Iris pigment epithelial cell (primary cell): ENCODE data around the gene RIPK4.

Experiments
- DNase-seq: peaks from one replicate; pipeline ENCODE4 v3.0.0-alpha.2; 2011; ENCODE audit warnings: low read depth

RIPK4 gene

DNA sequence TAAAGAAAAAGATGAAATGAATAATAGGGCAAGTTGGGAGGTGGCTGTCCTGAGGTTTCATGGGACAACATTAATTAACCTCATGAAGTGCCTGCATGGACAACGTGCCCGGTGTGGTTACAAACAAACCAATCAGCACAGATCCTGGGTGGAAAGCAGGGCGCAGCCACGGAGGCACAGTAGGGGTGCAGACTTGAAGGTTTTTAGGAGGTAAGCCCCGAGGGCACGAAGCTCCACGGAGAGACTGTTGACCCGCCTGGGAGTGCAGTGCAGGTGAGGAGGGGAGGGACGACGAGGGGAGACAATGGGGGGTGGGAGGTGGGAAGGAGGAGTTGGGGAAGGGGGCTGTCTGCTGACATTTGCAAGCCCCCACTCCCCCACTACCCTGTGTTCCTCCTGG, 2.3 kb upstream of the RIPK4 start:
- no peak for DNase-seq

DNA sequence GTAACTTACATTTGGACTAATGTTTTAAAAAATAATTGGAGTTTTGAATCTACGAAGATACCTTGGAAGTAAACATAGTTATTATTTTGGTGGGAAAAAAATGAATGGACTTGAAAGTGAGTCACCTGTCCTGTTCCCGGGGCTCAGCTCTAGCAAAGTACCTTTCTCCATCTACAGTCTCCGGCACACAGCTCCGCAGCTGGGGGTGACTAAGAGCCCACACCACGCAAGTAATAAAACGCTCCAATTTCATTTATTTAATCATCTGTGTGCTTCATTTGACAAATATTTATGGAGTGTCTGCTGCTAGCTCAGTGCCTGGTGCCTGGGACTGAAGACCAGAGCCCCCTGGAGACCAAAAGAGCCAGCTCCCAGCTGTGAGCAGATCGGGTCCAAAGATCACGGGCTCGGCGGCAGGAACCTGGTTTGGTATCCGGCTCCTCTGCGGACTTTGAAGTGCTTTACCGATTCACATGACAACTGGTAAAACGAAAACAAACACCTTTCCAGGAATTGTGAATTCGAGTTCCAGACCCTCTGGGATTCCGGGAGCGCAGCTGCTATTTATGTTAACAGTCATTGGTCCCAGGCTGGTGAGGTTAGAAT, 1.7 kb upstream of the RIPK4 start:
- peak; percentile 65 for DNase-seq

- DNase-seq, result no peak
Observed at GRCh38 chr21:41767606-41768436, 969 bp upstream of the RIPK4 start.

DNA sequence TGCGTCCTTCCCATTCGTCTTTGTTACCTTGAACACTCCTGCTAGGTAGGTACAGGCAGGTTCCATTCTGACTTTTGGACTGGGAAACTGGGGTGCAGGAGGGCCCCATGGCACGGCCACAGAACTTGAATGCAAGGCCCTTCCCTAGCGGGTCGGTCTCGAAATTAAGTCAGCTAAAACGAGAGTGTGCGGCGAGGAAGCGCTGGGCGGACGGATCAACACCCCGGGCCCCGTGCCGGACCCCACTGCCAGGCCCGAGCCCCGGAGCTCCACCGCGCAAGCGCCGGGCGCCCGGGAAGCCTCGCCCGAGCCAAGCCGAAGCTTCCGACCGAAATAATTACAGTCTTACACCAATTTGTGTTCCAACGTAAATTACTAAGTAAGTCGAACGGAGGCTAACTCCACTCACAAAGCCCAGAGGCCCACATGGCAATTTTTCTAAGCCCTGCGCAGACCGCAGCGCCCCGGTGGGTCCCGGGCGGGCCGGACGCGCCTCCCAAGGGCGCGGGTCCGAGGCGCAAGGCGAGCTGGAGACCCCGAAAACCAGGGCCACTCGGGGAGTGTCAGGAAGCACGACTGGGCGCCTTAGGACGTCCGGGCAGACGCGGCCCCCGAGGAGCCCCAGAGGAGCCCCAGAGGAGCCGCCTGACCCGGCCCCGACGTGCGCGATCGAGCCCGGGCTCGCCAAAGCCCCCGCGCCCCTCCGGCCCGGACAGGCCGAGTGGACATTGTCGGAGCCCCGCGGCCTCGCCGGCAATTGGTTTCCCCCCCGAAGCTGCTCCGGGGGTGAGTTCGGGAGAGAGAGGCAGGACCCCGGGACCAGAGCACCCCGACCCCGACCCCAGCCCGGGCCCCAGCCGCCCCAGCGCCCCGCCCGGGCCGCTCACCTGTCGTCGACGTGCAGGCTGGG, 624 bp downstream of the RIPK4 start:
- no peak for DNase-seq

GRCh38 chr21:41765420-41765821, 1.4 kb downstream of the RIPK4 start:
- DNase-seq, result no peak

DNA sequence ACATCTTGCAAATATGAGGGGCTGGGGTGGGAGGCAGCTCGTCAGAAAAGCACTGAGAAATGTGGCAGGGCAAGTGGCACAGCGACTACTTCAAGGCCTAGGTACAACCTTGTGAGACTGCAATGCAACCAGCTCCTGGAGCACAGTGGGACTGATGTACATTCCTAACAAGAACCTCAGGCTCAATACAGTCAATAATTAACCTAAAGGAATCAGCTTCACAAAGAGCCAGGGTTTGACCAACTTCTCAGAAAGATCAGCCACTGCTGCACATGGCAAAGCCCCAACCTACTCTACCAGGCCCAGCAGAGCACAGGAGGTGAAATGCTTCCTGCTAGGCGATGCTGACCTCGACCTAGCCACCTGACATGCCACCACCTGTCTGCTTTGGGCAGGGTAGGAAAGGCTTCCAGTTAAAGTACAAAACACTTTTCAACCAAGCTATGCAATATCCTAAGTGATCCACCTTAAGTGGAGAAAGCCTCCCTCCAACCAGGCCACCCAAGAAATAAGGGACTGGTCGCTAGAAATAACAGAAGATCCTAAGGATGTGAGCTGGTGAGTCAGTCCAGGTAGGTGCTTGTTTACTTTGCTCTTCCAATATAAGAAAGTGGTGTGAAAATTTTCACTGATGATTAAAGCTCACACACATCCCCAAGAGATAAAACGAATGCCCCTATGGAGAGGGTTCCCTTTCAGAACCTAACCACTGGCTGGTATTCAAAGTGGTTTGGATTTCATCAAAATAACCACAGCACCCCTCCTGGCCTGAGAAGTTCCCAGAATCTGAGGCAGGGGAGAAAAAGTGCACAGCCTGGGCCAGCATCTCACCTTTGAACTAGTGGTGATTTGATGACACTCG, 2.1 kb downstream of the RIPK4 start:
- no peak for DNase-seq

- DNase-seq, result no peak
Observed at GRCh38 chr21:41763996-41764395, 2.9 kb downstream of the RIPK4 start.

DNA sequence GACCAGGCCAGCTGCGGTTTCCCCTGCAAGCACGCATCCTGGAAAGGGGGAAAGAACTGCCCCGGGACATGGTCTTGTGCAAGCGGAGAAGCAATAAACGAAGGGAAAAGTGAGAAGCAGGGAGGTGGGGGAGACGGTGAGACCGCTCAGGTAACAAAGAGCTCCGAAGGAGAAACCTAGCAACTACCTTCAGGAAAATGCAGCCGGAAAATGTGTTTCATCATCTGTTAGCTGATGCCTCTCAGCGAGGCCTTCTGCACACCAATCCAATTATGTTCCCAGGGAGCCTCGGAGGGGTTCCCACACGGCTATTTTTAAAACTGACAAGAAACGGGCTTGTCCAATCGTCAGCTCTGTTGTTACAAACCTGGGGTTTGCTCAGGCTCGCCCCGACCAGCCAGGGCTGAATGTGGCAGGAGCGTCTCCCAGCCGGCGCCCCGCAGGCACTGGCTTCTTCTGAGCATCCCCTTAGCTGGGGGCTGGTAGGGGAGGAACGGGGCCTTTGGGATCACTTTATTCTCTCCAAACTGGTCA, 3.4 kb downstream of the RIPK4 start:
- no peak for DNase-seq

GRCh38 chr21:41762753-41763152, 4.1 kb downstream of the RIPK4 start:
- DNase-seq, result no peak

DNA sequence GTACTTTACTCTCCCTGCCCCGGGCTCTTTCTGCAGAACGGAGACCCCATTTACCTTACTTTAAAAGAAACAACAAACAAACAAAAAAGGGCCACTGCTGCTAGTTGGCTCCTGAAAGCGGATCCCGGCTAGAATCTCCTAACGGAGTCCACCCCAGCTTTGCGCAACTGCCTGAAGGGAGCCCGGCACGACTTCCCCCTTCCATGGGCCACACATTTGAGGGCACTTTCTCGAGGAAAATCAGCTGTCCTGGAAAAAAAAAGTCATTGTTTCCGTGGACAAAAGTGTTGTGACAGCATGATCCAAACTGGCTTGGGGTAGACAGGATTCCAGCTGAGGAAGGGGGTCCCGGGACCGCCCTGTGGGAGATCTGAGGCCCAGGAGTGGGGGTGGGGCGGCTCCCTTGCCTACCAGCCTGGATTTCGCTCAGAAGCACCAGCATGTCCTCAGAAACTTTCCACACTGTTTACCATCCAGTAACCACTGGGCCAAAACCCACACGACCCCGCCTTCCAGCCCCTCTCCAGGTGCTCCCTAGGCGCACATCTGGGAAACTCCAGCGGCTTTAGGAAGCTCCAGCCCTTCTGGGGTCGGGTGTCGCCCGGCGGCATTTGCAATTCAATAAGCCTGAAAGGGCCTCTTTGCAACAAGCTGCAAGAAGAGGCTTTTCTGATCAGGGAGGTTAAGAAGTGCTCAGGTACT, 4.8 kb downstream of the RIPK4 start:
- no peak for DNase-seq

- DNase-seq, result peak; percentile 14
Observed at GRCh38 chr21:41761211-41761933, 5.5 kb downstream of the RIPK4 start.

- no peak for DNase-seq
Observed at GRCh38 chr21:41760411-41760810, 6.4 kb downstream of the RIPK4 start.

GRCh38 chr21:41759926-41760325, 6.9 kb downstream of the RIPK4 start:
- no peak for DNase-seq

DNA sequence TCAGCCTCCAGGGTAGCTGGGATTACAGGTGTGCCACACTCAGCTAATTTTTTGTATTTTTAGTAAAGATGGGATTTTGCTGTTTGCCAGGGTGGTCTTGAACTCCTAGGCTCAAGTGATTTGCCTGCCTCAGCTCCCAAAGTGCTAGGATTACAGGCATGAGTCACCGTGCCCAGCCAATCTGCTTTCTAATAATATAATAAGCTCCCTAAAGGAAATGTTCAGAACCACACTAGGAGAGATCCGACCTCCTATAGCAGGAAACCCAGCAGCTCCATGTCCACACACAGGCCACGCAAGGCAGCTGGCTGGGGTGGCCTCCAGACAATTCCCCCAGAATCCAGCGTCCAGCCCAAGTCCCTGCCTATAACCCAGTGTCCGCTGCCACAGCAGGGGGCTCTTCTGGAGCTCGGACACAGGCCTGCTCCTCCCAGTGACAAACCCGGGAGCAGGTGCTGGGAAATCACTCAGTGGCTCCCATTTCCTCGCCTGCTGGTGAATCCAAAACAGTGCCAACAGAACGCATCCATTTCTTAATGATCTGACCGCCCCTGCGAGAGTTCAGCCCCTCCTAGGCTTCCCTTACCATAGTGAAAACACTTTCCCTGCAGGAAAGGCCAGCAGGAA, 7.5 kb downstream of the RIPK4 start:
- DNase-seq, result no peak

GRCh38 chr21:41758550-41758949, 8.3 kb downstream of the RIPK4 start:
- DNase-seq, result no peak

DNA sequence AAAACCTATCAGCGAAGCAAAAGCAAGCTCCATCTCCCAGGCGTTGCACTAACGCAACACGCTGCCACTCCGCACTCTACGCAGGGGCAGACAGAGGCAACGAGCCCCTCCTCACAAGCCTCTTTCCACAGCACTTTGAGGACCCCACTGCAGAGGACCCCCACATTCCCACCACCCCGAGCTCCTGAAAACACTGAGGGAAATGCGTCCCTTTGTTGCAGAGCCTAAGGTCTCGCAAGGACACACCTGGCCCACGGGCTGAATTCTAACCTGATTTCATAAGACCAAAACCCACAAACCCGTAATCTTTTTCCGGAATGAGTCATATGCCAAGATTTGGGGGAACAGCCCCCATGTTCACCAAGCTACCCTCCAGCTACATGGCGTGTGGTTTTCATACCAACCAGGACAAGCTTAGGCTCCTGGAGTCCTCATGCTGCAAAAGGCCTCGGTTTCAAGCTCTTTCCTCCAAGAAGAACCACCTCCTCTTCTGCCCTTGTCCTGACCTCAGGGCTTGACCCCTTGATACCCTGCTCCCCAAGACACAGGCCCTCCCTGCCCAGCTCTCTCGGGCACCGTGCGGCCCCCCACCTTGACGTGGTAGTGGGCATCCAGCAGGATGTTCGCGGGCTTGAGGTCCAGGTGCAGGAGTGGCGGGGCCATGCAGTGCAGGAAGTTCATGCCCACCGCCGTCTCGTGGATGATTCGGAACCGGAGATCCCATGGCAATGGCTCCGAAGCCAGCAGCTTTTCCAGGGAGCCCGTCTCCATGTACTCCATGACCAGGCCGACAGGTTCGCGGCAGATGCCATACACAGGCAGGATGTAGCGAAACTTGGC, 10.7 kb downstream of the RIPK4 start:
- DNase-seq, result no peak

GRCh38 chr21:41755258-41755933, 11.5 kb downstream of the RIPK4 start:
- DNase-seq, result no peak

DNA sequence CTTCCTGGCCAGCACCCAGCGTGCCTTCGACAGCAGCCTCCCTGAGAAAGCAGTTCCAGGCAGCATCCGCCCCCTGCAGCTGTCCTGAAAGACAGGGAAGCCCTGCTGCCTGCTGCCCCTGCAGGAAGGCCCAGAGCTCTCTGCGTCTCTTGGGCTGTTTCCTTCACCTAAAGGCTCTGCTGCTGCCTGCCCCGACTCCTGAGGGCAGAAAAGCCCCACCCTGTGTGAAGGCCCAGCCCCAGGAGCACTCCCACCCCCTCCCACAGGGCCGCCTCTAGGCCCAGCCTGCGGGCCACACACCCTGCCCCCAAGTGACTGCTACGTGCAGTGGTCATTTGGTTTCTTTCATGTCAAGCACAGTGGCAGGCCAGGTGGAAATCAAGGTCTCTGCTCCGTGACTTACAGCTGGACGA, 12.4 kb downstream of the RIPK4 start:
- DNase-seq, result no peak
